GM19372 (cell line): ENCODE data around the gene BCAN.
"Not testable (repeated sequence)": the region's sequence is repeated elsewhere in the genome, so short reads cannot be mapped to it uniquely, and the experiment has no call there.

Source experiments
- ATAC-seq: cut with Tn5 transposase; IDR thresholded peaks from one replicate; pipeline ENCODE4 v1.9.1; 2021; ENCODE audit warnings: mild to moderate bottlenecking, low read depth, moderate library complexity; ENCODE audit not compliant: unreplicated experiment

Gene BCAN

GRCh38 chr1:156612666-156613065 is 29.3 kb upstream of the BCAN start:
- no peak for ATAC-seq

- ATAC-seq = no peak
Observed at GRCh38 chr1:156615946-156616345, 26.0 kb upstream of the BCAN start.

GRCh38 chr1:156616463-156616862 is 25.5 kb upstream of the BCAN start:
- ATAC-seq = no peak

GRCh38 chr1:156618853-156619581 is 22.9 kb upstream of the BCAN start, which contains the start of gene HAPLN2:
Gene HAPLN2, plus strand, starts transcription at chr1:156619415. Its CDS starts 4,076 bp downstream, at chr1:156623491.
- no peak for ATAC-seq

- no peak for ATAC-seq
Observed at GRCh38 chr1:156619582-156619955, 22.3 kb upstream of the BCAN start.

- no peak for ATAC-seq
Observed at GRCh38 chr1:156622581-156623297, 19.2 kb upstream of the BCAN start.

GRCh38 chr1:156623946-156624813 is 17.7 kb upstream of the BCAN start:
- no peak for ATAC-seq

- no peak for ATAC-seq
Observed at GRCh38 chr1:156624814-156625435, 17.0 kb upstream of the BCAN start.

- no peak for ATAC-seq
Observed at GRCh38 chr1:156625436-156626078, 16.4 kb upstream of the BCAN start.

GRCh38 chr1:156626079-156626438 is 15.9 kb upstream of the BCAN start:
- no peak for ATAC-seq

- ATAC-seq = no peak
Observed at GRCh38 chr1:156627313-156627880, 14.5 kb upstream of the BCAN start.

GRCh38 chr1:156629823-156630449 is 12.0 kb upstream of the BCAN start:
- ATAC-seq = no peak

GRCh38 chr1:156631152-156631551 is 10.8 kb upstream of the BCAN start:
- ATAC-seq = not testable (repeated sequence)

GRCh38 chr1:156632355-156632754 is 9.6 kb upstream of the BCAN start:
- ATAC-seq = no peak

GRCh38 chr1:156638189-156638985 is 3.5 kb upstream of the BCAN start:
- ATAC-seq = no peak

- ATAC-seq = no peak
Observed at GRCh38 chr1:156639601-156640101, 2.3 kb upstream of the BCAN start.

- ATAC-seq = no peak
Observed at GRCh38 chr1:156640842-156641706, 843 bp upstream of the BCAN start.
